Stomach (tissue), 4 donors: Measurements from ENCODE around the gene ECD.

Source experiments
- EP300 ChIP-seq: sonication (generic); formaldehyde crosslinking; IDR thresholded peaks from one replicate; pipeline ENCODE4 v1.6.1; 2017; ENCODE audit warnings: antibody characterized with exemption
- POLR2A ChIP-seq, 4 donors: fragments of 450-650 bp; IDR thresholded peaks; one replicate each; pipeline ENCODE4 v1.6.1; 2016; ENCODE audit warnings: antibody characterized with exemption in 4 of 4, control low read depth in 2 of 4, mild to moderate bottlenecking in 1 of 4, moderate library complexity in 1 of 4
- TF ChIP-seq, protein P1 (sequence below), 7 experiments: fragments of 450-650 bp in 4 of 7; fragments of 200-600 bp in 3 of 7; sonication (generic) in 3 of 7; IDR thresholded peaks; one replicate each; pipeline ENCODE4 v1.5.1; 2016 to 2019; ENCODE audit warnings: antibody characterized with exemption in 7 of 7, control low read depth in 2 of 7, mild to moderate bottlenecking in 1 of 7

DNA sequence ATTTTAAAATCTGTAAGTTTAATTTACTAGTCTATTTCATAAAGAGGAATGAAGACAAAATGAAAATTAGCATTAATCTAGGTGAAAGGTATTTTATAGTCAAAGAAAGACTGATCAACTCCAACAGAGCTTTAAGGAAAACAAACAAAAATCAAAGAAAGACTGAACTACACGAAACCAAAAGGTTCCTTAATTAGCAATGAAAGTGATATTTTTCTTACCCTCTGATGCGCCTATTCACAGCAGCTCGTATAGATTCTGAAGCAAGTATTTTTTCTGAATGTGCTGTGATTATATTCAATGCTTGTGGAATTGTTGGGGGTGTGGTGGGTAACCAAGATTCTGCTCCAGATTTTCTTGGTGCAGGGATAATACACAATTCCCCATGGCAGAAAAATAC is 11.8 kb downstream of the ECD start:
- TF ChIP-seq, protein P1, sequence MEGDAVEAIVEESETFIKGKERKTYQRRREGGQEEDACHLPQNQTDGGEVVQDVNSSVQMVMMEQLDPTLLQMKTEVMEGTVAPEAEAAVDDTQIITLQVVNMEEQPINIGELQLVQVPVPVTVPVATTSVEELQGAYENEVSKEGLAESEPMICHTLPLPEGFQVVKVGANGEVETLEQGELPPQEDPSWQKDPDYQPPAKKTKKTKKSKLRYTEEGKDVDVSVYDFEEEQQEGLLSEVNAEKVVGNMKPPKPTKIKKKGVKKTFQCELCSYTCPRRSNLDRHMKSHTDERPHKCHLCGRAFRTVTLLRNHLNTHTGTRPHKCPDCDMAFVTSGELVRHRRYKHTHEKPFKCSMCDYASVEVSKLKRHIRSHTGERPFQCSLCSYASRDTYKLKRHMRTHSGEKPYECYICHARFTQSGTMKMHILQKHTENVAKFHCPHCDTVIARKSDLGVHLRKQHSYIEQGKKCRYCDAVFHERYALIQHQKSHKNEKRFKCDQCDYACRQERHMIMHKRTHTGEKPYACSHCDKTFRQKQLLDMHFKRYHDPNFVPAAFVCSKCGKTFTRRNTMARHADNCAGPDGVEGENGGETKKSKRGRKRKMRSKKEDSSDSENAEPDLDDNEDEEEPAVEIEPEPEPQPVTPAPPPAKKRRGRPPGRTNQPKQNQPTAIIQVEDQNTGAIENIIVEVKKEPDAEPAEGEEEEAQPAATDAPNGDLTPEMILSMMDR (IDR thresholded peaks at IDR 0.05), result no peak
- TF ChIP-seq POLR2A (IDR thresholded peaks at IDR 0.05) (no peak), EP300 (no peak)
